LNCAP (cell line): ENCODE measurements around the gene GIGYF1.

Source experiments
- TF ChIP-seq, protein P1 (sequence below): fragments of 450-650 bp; IDR thresholded peaks from 2 replicates; pipeline ENCODE4 v1.5.1; 2017; ENCODE audit warnings: mild to moderate bottlenecking

GIGYF1 gene

GRCh38 chr7:100705320-100705752 lies 11.3 kb upstream of the GIGYF1 start:
- TF ChIP-seq, protein P1, sequence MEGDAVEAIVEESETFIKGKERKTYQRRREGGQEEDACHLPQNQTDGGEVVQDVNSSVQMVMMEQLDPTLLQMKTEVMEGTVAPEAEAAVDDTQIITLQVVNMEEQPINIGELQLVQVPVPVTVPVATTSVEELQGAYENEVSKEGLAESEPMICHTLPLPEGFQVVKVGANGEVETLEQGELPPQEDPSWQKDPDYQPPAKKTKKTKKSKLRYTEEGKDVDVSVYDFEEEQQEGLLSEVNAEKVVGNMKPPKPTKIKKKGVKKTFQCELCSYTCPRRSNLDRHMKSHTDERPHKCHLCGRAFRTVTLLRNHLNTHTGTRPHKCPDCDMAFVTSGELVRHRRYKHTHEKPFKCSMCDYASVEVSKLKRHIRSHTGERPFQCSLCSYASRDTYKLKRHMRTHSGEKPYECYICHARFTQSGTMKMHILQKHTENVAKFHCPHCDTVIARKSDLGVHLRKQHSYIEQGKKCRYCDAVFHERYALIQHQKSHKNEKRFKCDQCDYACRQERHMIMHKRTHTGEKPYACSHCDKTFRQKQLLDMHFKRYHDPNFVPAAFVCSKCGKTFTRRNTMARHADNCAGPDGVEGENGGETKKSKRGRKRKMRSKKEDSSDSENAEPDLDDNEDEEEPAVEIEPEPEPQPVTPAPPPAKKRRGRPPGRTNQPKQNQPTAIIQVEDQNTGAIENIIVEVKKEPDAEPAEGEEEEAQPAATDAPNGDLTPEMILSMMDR = peak; percentile 94

DNA sequence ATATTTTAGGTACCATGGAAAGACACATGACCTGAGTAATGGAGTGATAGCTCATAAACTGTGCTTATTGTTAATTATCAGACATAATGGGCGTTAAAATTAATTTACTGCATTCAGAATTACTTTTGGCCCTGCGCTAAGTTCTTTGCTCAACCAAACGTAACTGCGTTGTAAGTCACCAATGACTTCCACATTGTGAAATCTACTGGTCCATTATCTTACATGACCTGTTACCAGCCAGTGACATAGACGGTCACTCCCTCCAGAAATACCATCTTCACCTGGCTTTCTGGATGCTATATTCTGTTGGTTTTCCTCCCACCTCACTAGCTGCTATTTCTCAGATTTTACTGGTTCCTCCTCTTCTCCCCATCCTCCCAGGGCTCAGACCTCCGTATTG lies 5.0 kb upstream of the GIGYF1 start:
- TF ChIP-seq, protein P1 = no peak

DNA sequence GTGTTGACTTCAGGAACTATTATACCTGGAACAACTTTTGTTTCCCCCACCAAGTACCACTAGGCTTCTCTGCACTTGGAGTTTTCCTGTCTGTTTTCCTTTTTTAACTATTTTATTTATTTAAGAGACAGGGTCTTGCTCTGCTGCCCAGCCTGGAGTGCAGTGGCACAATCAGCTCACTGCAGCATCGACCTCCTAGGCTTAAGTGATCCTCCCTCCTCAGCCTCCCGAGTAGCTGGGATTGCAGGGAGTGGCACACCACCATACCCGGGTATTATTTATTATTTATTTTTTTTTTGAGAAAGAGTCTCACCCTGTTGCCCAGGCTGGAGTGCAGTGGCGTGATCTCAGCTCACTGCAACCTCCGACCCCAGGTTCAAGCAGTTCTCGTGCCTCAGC lies 2.1 kb upstream of the GIGYF1 start:
- TF ChIP-seq, protein P1 = no peak

- TF ChIP-seq, protein P1 = no peak
Observed at GRCh38 chr7:100693312-100694097, 545 bp downstream of the GIGYF1 start.

GRCh38 chr7:100692578-100692961 lies 1.5 kb downstream of the GIGYF1 start:
- TF ChIP-seq, protein P1 = no peak

- TF ChIP-seq, protein P1 = peak; percentile 97
Observed at GRCh38 chr7:100691676-100692577, 2.1 kb downstream of the GIGYF1 start.

DNA sequence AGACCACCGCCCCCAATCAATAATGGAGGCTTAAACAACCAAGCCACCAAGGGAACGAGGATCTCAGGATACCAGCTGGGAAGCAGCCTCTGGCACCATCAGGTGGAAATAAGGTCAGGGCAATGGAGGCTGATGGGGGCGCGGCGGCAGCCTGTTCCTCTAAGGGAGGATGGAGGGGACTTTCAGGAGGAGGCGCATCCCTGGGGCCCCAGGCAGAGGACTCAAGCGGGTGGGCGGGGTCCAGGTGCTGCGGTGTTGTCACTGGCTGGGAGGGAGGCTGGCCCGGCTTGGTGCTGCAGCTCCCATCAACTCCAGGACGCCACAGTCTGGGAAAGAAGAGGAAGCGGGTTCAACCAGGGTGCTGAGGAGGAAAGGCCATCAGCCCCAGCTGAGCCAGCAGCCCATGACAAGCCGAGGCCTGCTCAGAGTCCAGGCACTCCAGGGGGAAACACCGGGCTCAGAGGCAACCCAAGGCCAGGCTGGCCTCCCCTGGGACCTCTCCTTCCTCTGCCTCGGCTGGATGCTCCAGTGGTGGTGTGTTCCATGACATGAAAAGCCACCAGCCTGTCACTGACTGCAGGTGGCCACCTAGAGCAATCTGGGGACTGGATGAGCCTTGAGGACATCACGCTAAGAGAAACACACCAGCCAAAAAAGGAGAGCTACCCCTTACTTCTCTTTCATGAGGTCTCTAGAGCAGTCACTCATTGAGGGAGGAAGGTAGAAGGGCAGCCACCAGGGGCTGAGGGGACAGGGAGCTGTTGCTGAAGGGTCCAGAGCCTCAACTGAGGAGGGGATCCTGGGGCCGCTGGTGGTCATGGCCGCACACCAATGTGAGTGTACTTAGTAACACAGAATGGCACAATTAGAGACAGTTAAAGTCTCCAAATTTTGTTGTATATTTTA lies 4.6 kb downstream of the GIGYF1 start:
- TF ChIP-seq, protein P1 = no peak
